Activated T-cell treated with anti-CD3 and anti-CD28 coated beads for 24 hours (primary cell): Measurements from ENCODE around the gene NPW.
A peak's percentile ranks its signal among the peaks of the same experiment; 100 is the strongest.

Experiments
- DNase-seq: peaks from one replicate; pipeline ENCODE4 v3.0.0-alpha.2; 2020; ENCODE audit warnings: low read depth

The NPW gene

DNA sequence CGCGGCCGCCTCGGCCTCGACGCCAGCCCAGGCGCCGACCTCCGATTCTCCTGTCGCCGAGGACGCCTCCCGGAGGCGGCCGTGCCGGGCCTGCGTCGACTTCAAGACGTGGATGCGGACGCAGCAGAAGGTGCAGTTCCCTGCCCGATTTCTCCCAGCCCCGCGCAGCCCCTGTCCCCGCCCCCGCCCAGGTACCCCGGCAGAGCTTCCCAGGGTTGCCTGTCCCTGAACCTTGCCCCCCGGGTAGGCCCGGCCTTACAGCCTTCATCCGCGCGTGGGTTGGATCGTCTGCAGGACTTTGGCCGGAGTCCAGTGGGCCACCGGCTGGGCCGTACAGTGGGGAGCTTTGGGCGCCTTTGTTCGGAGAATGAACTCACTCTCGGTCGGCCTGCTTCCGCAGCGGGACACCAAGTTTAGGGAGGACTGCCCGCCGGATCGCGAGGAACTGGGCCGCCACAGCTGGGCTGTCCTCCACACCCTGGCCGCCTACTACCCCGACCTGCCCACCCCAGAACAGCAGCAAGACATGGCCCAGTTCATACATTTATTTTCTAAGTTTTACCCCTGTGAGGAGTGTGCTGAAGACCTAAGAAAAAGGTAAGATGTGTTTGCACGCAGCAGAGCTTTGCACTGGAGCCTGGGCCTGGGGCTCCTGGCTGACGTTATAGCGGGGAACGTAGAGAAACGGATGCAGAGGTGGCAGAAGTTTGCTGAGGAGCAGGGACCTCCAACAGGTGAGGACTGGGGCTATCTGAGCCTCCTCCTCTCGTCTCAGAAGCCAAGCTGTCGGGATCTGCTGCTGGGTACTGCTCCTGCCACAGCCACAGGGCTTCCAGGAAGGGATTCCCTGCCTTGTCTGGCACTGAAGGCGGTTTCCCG is 35.0 kb upstream of the NPW start:
- DNase-seq: no peak

DNA sequence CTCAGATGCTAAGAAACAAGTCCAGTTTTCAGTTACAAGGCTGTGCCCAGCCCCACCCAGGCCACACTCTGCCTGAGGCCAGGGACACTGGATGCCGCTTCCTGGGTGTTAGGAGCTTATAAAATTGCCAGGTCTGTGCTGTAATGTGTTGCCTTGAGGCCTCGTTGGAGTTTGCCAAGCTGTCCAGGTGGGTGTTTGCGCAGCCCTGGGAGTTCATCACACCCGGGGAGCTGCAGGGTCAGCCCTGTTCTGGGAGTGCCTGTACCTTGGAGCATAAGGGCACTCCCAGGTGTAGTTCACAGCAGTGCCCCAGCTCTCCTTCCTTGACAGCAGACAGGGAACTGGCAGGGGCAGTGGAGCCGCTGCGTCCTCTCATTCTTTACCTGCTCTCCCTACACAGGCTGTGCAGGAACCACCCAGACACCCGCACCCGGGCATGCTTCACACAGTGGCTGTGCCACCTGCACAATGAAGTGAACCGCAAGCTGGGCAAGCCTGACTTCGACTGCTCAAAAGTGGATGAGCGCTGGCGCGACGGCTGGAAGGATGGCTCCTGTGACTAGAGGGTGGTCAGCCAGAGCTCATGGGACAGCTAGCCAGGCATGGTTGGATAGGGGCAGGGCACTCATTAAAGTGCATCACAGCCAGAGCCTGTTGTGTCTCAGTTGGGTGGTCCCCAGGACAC is 34.0 kb upstream of the NPW start:
- DNase-seq: no peak

DNA sequence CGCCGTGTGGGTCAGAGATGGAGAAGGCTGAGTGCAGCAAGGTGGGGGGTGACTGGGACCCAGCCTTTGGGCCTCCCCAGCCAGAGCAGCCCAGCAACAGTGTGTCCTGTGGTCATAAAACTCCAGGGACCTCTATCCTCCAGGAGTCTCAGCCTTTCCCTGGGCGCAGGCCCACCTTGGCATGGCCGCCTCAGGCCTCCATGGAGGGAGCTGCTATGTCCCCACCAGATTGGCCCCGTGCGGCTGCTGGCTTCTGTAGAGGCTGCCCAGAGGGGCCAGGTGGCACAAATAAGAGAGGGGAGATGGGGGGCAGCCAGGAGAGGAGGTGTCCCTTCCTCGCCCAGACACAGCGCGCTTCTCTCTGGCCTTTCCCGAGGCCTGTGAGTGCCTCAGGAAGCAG is 32.4 kb upstream of the NPW start:
- no peak for DNase-seq

DNA sequence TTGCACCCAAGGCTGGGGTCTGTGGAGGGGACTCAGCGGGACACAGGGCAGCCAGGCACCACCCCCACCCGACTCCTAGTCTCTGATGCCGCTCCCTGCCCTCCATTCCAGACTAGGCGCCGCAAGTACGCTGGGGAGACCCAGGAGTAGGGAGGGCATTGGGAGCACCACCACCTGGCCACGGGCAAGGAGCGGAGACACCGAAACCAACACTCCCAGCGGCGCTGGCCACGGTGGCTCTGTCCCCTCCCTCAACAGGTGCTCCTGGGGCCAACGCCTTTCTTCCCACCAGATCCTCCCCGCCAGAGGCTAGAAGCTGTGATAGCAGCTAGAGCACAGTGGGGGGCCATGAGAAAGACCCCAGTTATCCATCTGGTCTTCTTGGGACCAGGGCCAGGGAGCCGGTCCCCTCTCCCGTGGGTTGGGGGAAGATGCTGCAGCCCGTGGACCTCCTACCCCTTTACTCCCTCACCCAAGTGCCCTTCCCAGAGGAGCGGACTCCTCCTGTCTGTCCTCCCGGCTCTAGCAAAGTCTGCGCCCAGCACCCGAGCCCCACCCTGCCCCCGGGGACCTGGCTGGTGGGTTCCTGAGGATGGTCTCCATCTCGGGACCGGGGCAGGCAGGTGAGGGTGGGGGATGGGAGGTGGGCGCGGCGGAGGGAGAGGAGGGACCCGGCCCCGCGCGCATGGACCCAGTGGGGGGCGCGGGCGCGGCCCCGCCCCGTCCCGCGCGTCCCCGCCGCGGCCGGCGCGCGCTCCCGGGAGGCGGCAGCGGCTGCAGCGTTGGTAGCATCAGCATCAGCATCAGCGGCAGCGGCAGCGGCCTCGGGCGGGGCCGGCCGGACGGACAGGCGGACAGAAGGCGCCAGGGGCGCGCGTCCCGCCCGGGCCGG is 30.1 kb upstream of the NPW start, which contains the start of gene SYNGR3:
Gene SYNGR3 (plus strand): TSS at position 762 of the 892 bp plus-strand sequence. CDS start 133 bp downstream, outside the sequence.
- no peak for DNase-seq

DNA sequence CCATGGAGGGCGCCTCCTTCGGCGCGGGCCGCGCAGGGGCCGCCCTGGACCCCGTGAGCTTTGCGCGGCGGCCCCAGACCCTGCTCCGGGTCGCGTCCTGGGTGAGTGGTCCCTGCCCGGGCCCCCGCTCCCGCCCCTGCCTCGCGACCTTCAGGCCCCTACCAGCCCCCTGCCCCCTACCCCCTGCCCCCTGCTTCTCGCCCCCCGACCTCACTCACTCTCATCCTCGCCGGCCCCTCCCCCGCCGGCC is 29.6 kb upstream of the NPW start:
- DNase-seq: no peak

DNA sequence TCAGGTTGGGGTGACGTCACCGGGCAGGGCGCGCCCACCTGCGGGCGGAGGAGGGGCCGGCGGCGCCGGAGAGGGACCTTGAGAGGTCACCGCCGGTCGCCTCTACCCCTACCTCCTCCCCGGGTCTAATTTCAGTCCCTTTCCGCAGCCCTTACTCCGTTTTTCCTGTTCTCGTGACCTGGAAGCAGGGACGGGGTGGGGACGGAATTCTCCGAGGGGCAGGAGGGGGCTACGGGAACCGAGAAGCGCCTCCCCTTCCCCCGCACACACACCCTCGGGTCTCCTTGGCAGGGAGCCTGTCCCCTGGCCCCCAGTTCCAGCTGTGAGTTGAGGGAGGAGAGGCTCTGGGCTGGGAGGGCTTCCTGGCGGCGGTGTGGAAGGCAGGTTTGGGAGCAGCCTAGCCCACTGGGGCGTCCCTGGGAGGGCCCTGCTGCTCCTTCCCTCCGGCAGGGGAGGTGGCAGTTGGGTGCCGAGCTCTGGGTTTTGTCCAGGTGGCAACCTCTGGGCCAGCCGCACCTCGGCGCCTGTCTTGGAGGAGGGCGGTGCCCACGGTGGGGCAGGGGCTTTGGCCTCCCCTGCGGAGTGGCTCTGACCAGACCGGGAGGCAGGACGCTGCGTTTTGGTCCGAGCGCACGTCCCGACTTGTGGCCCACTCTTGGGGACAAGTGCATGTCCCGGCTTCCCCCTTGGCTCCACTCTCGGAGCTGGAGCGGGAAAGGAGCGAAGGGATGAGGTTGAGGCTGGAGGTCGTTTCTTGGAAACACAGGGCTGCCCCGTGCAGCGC is 29.0 kb upstream of the NPW start:
- DNase-seq: no peak

DNA sequence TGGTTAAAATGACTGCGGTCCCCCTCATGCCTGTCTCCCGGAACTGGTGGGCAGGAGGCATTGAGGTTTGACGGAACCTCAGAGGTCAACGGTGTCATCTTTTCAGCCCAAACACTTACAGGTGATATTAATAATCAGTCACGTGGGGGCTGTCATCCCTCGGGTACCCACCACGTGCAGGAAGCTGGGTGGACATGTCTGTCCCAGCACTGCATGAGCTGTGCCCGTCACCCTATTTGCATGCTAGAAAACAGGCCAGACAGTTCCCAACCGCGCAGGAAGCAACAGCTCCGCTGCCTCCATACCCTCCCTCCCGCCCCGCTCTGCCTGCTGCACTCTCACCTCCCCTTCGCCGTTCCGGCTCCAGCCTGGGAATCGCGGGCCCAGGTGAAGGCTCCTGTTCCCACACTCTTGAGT is 28.4 kb upstream of the NPW start:
- DNase-seq: no peak

DNA sequence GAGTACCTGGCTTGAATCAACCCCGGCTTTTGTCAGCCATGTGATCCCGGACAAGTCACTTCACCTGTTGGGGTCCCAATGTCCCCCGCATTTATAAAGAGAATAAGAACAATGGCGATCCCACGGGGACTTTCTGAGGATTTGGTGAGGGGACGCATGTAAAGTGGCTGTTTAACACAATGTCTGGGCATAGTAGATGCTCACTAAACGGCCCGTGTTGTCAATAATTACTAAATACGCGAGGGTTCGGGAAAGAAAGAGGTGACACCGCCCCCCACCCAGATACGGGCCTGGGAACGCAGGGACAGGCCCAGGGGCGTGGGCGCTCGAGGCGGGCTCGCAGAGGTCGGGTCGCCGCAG is 28.0 kb upstream of the NPW start:
- DNase-seq: no peak

DNA sequence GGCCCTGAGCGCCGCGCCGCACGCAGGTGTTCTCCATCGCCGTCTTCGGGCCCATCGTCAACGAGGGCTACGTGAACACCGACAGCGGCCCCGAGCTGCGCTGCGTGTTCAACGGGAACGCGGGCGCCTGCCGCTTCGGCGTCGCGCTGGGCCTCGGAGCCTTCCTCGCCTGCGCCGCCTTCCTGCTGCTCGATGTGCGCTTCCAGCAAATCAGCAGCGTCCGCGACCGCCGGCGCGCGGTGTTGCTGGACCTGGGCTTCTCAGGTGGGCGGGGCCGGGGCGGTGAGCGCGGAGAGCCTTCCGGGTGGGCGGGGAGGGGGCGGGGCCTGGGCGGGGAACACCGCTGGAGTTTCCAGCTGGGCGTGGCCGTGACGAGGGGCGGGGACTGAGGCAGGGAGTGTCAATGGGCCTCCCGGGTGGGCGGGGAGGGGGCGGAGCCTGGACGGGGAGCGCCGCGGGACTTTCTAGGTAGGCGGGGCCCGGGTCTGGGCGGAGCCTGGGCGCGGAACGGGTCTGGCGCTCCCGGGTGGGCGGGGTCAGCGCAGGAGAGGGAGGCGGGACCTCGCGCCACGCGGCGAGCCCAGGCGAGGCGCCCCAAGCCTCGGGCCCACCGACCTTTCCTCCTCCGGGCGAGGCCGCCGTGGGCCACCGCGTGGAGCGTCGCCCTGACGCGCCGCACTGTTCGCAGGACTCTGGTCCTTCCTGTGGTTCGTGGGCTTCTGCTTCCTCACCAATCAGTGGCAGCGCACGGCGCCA is 27.5 kb upstream of the NPW start:
- DNase-seq: peak; percentile 93

DNA sequence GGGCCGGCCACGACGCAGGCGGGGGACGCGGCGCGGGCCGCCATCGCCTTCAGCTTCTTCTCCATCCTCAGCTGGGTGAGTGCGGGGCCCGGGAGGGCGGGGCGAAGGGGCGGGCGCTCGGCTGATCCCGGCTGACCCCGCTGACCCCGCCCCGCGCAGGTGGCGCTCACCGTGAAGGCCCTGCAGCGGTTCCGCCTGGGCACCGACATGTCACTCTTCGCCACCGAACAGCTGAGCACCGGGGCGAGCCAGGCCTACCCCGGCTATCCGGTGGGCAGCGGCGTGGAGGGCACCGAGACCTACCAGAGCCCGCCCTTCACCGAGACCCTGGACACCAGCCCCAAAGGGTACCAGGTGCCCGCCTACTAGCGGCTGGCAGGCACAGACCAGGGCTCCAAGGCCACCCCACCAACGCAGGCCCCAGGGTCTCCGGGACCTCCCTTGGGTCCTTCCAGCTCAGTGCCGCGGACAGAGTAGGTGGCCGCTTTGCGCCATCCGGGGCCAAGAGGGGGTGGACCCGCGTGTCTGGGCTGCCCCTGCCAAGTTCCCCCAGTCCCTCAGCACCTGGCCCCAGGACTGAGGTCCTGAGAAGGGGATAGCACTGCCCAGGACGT is 26.8 kb upstream of the NPW start:
- no peak for DNase-seq

DNA sequence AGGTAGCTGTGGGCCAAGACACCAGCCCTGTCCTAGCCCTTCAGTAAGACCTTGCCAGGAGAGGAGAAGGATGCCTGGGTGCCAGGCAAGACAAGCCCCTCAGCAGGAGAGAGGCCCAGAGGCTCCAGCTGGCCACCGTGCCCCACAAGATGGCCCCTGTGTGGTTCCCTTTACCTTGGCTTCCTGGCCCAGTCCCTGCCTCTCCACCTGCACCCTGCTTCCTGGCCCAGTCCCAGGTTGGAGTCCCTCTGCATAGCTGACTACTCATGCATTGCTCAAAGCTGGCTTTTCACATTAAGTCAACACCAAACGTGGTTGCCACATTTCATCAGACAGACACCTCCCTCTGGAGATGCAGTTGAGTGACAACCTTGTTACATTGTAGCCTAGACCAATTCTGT is 25.9 kb upstream of the NPW start:
- no peak for DNase-seq

DNA sequence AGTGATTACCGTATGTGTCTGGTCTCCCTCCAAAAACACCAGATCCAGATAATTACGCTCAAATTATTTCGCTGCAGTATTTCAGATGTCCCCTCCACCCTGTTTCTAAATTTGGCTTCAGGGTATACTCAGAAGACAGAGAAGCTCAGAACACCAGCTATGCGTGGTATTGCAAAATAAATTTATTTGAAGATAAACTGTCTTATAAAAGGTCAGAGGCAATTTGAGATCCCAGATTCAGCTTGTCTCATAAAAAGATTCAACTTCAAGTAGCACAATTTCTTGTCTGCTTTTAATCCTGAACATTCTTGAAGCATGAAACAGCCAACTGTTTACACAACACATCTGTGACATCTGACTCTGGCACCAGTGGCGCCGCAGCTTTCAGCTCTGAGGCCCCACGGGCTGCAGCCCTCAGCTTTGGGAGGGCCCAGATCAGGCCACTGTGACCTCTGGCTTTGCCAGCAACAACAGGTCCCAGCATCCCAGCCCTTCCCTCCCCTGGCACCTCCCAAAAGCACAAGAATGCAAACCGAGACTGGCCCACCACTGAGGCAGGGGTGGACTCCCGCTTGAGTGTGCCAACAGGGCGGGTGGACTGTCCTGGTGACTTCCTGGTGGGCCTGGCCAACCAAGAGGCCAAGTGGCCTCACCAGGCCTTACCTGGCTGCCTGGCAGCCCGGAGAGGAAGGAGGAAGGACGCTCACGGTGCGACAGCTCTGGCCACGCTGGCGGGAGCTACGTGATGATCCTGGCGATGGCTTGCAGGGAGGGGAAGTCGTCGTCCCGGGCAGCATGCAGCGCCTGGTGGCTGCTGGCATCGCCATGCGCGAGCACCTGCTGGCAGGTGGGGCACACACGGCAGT is 21.9 kb upstream of the NPW start:
- no peak for DNase-seq

DNA sequence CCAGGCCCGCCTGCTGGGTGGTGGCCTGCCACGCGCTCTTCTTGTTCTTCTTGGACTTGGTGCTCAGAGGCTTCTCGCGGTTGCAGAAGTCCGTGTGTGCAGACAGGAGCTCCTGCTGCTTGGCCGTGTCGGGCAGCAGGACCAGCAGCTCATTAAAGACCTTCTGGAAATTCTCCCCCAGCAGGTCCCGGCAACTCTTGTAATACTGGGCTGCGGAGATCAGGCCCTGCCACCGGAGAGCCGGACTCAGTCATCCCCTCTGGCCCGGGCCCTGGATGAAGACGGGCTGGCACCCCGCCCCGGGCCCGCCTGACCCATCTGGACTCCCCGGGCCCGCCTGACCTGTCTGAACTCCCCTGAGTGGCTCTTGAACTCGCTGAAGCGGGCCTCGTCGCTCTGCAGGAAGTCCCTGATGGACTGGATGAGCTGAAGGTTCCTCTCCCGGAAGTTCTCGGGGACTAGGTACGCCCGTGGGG is 21.2 kb upstream of the NPW start:
- no peak for DNase-seq

DNA sequence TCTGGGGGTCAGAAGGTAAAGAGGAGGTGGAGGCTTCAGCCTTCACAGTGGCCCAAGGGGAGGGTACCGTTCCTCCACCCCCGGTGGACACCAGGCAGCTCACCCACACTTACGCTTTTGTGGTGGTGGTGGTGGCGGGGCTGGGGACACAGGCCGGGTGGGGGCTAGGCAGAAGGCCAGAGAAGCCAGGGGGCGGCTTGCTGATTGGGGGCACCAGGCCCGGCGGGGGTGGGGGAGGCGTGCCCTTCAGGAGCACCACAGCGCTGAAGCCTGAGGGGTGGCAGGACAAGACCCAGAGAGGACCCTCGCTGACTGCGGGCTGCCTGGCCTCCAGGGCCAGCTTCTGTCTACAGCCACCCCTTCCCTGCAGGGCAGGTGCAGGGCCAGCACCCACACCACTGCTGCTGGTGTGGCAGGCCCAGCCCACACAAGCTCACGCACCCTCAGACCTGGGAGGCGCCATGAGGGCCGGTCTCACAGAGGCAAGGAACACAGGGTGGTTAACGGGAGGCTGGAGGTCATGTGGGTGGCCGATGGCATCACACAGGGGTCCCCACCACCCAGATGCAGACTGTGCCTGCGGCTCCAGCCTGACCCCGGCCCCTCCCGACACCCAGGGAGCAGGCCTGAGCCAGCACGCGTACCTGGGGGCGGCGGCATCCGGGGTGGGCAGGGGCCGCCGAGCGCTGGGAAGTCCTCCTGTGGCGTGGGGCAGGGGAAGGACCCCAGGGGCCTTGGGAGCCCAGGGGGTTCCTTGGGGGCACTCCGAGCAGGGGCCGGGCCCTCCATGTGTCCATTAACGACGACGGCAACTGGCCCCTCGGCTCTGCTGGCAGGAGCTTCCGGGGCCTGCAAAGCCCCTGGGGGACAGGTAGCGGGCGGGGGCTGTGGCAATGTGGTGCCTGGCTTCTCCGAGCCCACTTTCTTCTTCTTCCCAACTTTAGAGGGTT is 20.5 kb upstream of the NPW start:
- no peak for DNase-seq

DNA sequence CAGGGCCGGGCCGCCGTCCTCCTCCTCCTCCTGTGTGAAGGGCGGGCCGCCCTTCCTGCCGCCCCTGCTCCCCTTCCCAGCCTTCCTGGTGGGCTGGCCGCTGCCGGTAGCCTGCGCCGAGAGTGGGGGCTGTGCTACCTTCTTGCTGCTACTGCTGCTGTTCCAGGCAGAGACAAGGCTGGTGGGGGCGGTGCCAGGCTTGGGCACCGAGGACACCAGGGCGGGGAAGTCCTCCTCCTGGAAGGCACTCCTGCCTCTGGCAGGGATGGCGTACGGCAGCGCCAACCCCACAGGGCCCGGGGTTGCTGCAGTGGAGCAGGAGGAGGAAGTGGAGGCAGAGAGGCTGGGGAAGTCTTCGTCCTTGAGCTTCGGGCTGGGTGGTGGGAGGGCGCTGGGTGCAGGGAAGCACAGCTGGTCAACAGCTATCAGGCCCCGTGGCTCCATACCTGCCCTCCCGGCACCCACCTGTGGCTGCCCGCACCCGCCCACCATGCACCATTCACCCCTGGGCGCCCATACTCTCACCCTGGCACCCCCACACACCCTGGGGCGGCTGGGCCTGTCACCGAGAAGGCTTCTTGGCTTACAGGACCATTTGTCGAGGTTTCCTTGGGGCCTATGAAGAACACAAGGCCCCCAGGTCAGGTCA is 19.6 kb upstream of the NPW start:
- no peak for DNase-seq

DNA sequence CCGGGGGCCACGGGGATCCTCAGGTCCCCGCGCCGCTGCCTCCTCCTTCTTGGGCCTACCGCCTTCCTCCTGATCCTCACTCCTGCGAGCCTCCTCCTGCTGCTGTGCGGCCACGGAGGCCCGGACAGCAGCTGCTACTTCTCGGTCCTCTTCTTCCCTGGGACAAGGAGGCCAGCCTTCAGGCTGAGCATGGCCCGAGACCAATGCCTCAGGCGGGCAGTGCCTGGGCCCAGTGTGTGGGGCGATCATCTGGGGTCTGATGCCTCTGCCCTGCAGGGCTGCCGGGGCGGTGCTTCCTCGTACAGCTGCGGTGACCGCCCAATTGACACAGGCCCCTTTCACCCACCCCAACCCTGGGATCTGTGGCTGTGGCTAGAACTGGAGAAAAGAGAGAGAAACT is 18.6 kb upstream of the NPW start:
- no peak for DNase-seq

DNA sequence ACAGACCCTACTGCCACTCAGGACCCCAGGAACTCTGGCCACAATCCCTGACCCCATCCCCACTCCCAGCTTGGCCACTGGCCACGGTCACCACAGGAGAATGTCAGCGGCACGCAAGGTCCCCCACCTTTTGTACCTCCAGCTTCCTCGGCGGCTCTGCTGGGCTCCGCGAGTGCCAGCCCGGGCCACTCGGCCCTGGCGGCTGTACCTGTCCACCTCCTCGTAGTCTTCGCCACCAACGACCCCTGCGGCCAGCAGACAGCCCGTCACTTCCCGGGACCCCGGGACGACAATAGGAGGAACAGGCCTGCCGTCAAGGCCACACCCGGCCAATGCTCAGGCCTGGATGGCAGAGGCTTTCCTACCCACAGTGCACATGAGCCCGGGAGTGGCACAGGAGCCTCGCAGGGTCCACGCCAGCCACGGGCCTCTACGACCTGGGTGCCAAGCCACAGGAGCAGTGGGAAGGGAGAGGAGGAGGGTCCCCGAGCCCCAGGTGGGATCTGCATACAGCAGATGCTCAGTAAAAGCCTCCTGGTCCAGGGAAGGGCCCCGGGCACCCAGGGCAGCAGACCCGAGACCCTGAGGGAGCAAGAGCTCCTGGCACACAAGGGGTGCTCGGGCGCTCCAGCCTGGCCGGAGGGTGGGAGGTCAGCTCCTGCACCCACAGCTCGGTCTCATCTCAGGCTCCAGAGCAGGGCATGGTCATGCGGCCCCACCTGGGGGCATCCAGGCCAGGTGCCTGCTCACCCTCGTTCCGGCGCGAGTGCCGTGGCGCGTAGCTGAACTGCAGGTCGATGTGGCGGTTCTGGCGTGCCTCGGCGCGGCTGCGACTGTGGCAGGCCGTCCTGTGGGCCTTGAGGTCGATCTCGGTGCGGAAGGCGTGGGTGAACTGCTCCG is 17.9 kb upstream of the NPW start:
- DNase-seq: no peak
